Erythroblast (primary cell): ENCODE measurements around the gene RAD23B.

ENCODE experiments used
- GATA1 ChIP-seq: IDR thresholded peaks from 2 replicates; pipeline ENCODE4 v1.6.1; 2011; ENCODE audit warnings: low read depth, mild to moderate bottlenecking, control low read depth, low read length, moderate library complexity
- POLR2A ChIP-seq: IDR thresholded peaks from 2 replicates; pipeline ENCODE4 v1.6.1; 2011; ENCODE audit warnings: mild to moderate bottlenecking, low read length

DNA sequence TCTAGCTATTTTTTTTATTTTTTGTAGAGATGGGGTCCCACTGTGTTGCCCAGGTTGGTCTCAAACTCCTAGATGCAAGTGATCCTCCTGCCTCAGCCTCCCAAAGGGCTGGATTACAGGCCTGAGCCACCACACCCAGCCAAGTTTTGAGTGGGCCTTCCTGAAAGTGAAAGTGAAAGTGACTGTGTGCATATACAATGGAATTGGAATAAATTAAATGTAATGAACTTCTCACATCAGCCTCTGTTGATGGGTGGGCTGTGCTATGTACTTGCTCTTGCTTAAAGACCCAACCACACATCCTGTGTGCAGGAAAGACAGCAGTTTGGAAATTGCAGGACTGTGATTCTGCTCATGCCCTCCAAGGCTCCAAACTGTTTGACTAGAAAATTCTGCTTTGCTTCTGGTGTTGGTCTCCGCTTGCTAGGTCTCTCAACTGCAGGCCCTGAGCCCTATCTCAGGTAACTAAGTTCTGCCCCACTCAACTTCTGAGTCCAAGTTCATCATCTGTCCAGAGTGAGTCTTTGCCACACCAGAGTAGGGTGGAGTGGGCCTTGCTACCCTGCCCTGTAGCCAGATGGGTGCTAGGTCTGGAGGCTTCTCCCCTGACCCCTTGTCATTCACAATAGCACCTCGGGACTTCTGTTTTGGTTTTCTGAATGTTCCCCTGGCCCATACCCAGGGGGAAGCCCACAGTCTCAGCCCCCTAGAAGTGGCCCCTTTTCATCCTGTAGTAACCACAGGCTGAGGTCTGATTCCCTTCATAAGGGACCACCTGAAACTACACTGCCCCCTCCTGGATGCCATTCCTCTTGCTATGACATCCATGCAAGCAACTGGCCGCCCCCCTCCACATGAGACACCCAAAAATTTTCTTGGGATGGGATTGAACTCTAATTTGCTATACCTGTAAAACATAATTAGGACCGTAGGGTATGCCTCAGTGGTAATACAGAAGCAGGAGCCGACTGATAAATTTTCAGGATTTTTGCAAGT is 36.5 kb upstream of the RAD23B start:
- no peak for TF ChIP-seq POLR2A
- TF ChIP-seq GATA1, result no peak
